GM21423 (cell line): ENCODE results near the gene PXT1.
A peak's percentile ranks its signal among the peaks of the same experiment; 100 is the strongest.
"Not testable (repeated sequence)": the region's sequence is repeated elsewhere in the genome, so short reads cannot be mapped to it uniquely, and the experiment has no call there.

Experiments
- ATAC-seq: cut with Tn5 transposase; IDR thresholded peaks from one replicate; pipeline ENCODE4 v1.9.1; 2021; ENCODE audit warnings: mild to moderate bottlenecking, moderate library complexity; ENCODE audit not compliant: unreplicated experiment

PXT1 gene

GRCh38 chr6:36444470-36444869, 1.8 kb upstream of the PXT1 start:
- ATAC-seq, result no peak

- no peak for ATAC-seq
Observed at GRCh38 chr6:36443471-36444428, 1.1 kb upstream of the PXT1 start.

GRCh38 chr6:36442103-36442670, 467 bp downstream of the PXT1 start:
- no peak for ATAC-seq

- ATAC-seq, result peak; percentile 56
Observed at GRCh38 chr6:36441307-36441894, 1.3 kb downstream of the PXT1 start.

- ATAC-seq, result no peak
Observed at GRCh38 chr6:36436466-36436865, 6.2 kb downstream of the PXT1 start.

GRCh38 chr6:36432151-36432671, 10.4 kb downstream of the PXT1 start:
- no peak for ATAC-seq

- no peak for ATAC-seq
Observed at GRCh38 chr6:36431197-36431596, 11.5 kb downstream of the PXT1 start.

- no peak for ATAC-seq
Observed at GRCh38 chr6:36430351-36430750, 12.3 kb downstream of the PXT1 start.

- no peak for ATAC-seq
Observed at GRCh38 chr6:36428911-36429310, 13.7 kb downstream of the PXT1 start.

- no peak for ATAC-seq
Observed at GRCh38 chr6:36426622-36427021, 16.0 kb downstream of the PXT1 start.

- ATAC-seq, result peak; percentile 96
Observed at GRCh38 chr6:36423101-36423824, 19.4 kb downstream of the PXT1 start.

GRCh38 chr6:36422714-36423100, 19.9 kb downstream of the PXT1 start:
- ATAC-seq, result no peak

GRCh38 chr6:36419310-36419709, 23.3 kb downstream of the PXT1 start:
- ATAC-seq, result no peak

GRCh38 chr6:36418558-36418957, 24.1 kb downstream of the PXT1 start:
- no peak for ATAC-seq

- ATAC-seq, result no peak
Observed at GRCh38 chr6:36414481-36414880, 28.2 kb downstream of the PXT1 start.

GRCh38 chr6:36413489-36414480, 28.9 kb downstream of the PXT1 start:
- ATAC-seq, result no peak

GRCh38 chr6:36409718-36410117, 32.9 kb downstream of the PXT1 start:
- not testable (repeated sequence) for ATAC-seq

GRCh38 chr6:36404164-36404563, 38.5 kb downstream of the PXT1 start:
- ATAC-seq, result no peak

GRCh38 chr6:36402481-36402880, 40.2 kb downstream of the PXT1 start:
- no peak for ATAC-seq

- no peak for ATAC-seq
Observed at GRCh38 chr6:36399970-36400369, 42.7 kb downstream of the PXT1 start.
